Right atrium auricular region (tissue), 2 donors: ENCODE results near the gene PLP1. TPM values are rescaled to one million over a fixed set of nuclear protein-coding genes. Genes with fewer than 3 reads are reported as not detected.

ENCODE experiments used
- DNase-seq: peaks from one replicate; pipeline ENCODE4 v3.0.0-alpha.2; 2019; ENCODE audit warnings: low spot score
- H3K27ac ChIP-seq, 2 donors: fragments of 200-600 bp; sonication (generic); 1 replicate in 1 of 2; 2 replicates in 1 of 2; pipeline ENCODE4 v1.5.1; 2016 to 2019
- H3K27me3 ChIP-seq, 2 donors: fragments of 200-600 bp; sonication (generic); one replicate each; pipeline versions ENCODE4 v1.5.1 to v1.6.0; 2017 to 2019
- H3K36me3 ChIP-seq: fragments of 200-600 bp; sonication (generic); one replicate; pipeline ENCODE4 v1.5.1; 2016
- H3K4me1 ChIP-seq, 2 donors: fragments of 200-600 bp; sonication (generic); one replicate each; pipeline versions ENCODE4 v1.5.1 to v1.6.0; 2017 to 2019
- H3K4me3 ChIP-seq, 2 donors: fragments of 200-600 bp; sonication (generic); 1 replicate in 1 of 2; 2 replicates in 1 of 2; pipeline ENCODE4 v1.5.1; 2017 to 2019; ENCODE audit warnings: mild to moderate bottlenecking in 1 of 2, moderate library complexity in 1 of 2
- H3K9me3 ChIP-seq, 2 donors: fragments of 200-600 bp; sonication (generic); one replicate each; pipeline ENCODE4 v1.5.1; 2019
- total RNA-seq, 2 donors: library from RNA; depleted of rRNA; stranded (reverse); fragments of >200 nt; gene quantifications; one replicate each; pipeline ENCODE4 v1.1.0, GENCODE V29; 2016
- TF ChIP-seq, protein P1 (sequence below), 2 donors: fragments of 200-600 bp; sonication (generic); IDR thresholded peaks; one replicate each; pipeline ENCODE4 v1.5.1; 2019; ENCODE audit warnings: antibody characterized with exemption in 2 of 2

The PLP1 gene
- total RNA-seq, 2 donors from 2014 or later, result 10.6 to 11.9 TPM

DNA sequence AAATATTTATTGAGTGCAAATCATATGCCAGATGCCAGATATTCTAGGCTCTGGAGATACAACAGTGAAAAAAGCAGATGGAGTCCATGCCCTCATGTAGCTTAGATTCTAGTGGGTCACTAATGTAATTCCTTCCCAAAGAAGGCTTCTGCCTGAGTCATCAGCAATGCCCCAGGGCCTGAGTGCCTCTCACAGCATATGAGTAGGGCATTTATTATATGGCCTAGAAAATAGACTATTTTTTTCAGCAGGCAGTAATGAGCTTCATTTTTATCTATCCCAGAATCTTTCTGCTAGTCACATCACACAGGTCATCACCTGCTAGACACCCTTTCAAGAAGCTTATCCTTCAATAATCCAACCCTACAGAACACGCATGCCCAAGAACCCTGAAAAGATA lies 43.6 kb upstream of the PLP1 start:
- TF ChIP-seq, protein P1, sequence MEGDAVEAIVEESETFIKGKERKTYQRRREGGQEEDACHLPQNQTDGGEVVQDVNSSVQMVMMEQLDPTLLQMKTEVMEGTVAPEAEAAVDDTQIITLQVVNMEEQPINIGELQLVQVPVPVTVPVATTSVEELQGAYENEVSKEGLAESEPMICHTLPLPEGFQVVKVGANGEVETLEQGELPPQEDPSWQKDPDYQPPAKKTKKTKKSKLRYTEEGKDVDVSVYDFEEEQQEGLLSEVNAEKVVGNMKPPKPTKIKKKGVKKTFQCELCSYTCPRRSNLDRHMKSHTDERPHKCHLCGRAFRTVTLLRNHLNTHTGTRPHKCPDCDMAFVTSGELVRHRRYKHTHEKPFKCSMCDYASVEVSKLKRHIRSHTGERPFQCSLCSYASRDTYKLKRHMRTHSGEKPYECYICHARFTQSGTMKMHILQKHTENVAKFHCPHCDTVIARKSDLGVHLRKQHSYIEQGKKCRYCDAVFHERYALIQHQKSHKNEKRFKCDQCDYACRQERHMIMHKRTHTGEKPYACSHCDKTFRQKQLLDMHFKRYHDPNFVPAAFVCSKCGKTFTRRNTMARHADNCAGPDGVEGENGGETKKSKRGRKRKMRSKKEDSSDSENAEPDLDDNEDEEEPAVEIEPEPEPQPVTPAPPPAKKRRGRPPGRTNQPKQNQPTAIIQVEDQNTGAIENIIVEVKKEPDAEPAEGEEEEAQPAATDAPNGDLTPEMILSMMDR (IDR thresholded peaks at IDR 0.05), result no peak
- Histone ChIP-seq H3K36me3 (no peaks in the 10 kb centered on the region), H3K27me3 (no peaks in the 10 kb centered on the region)

DNA sequence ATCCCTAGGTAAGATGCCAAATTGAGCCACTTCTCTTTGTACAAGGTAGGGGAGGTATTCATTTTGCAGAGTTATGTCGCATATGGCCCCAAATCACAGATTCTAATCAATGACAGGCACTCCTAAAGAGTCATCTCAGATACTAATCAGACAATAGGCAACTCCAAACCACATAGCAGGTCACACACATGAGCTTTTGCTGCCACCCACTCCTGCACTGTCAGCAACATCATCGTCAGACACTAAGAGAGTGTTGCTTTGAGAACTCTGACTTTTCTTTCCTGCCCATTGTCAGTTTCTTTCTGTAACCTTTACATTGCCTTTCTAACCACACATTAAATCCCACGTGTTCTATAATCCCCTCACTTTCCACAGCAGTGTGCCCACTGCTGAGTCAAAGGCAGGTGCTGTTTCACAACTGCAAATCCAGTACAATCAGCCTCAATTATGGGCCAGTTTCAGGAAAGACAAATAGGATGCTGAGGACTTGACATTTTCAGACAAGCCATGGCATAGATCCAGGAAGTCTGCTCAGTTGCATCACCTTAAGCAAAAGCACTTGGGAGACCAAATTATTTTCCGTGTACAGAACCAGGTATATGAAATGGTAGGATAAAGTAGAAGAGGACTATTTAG lies 42.4 kb upstream of the PLP1 start:
- no peak for DNase-seq
- TF ChIP-seq, protein P1 (IDR thresholded peaks at IDR 0.05), result no peak
- H3K4me1 ChIP-seq, result peaks cover 0 to 6% of the 10 kb centered on the region in 2 donors
- H3K27ac ChIP-seq, result no peak overlapping the region
- H3K9me3 ChIP-seq, result no peaks in the 10 kb centered on the region
- H3K36me3 ChIP-seq, result no peaks in the 10 kb centered on the region
- H3K4me3 ChIP-seq, result no peak overlapping the region
- H3K27me3 ChIP-seq, result no peaks in the 10 kb centered on the region

More for the DNA sequence above, 43.6 kb upstream of the PLP1 start:
- Histone ChIP-seq H3K4me3 (no peak overlapping the region), H3K9me3 (no peaks in the 10 kb centered on the region), H3K27ac (no peak overlapping the region), H3K4me1 (peaks cover 0 to 6% of the 10 kb centered on the region in 2 donors)
- DNase-seq, result no peak

- no peaks in the 10 kb centered on the region for H3K4me1 ChIP-seq
- no peaks in the 10 kb centered on the region for H3K36me3 ChIP-seq
- H3K27ac ChIP-seq, result no peak overlapping the region
- no peak for DNase-seq
- H3K9me3 ChIP-seq, result no peaks in the 10 kb centered on the region
- TF ChIP-seq, protein P1 (IDR thresholded peaks at IDR 0.05), result no peak
- no peak overlapping the region for H3K4me3 ChIP-seq
- H3K27me3 ChIP-seq, result no peaks in the 10 kb centered on the region
Measured at GRCh38 chrX:103737696-103738095, 38.9 kb upstream of the PLP1 start.

- TF ChIP-seq, protein P1 (IDR thresholded peaks at IDR 0.05), result no peak
- H3K9me3 ChIP-seq, result no peaks in the 10 kb centered on the region
- H3K27me3 ChIP-seq, result no peaks in the 10 kb centered on the region
- no peak for DNase-seq
- no peaks in the 10 kb centered on the region for H3K36me3 ChIP-seq
- H3K4me3 ChIP-seq, result no peak overlapping the region
- no peaks in the 10 kb centered on the region for H3K4me1 ChIP-seq
- H3K27ac ChIP-seq, result no peak overlapping the region
Measured at GRCh38 chrX:103739421-103739820, 37.2 kb upstream of the PLP1 start.

GRCh38 chrX:103741879-103742278 lies 34.8 kb upstream of the PLP1 start:
- Histone ChIP-seq H3K4me3 (no peak overlapping the region), H3K9me3 (no peaks in the 10 kb centered on the region), H3K4me1 (no peaks in the 10 kb centered on the region), H3K36me3 (no peaks in the 10 kb centered on the region), H3K27ac (no peak overlapping the region), H3K27me3 (no peaks in the 10 kb centered on the region)
- TF ChIP-seq, protein P1 (IDR thresholded peaks at IDR 0.05), result no peak
- no peak for DNase-seq

DNA sequence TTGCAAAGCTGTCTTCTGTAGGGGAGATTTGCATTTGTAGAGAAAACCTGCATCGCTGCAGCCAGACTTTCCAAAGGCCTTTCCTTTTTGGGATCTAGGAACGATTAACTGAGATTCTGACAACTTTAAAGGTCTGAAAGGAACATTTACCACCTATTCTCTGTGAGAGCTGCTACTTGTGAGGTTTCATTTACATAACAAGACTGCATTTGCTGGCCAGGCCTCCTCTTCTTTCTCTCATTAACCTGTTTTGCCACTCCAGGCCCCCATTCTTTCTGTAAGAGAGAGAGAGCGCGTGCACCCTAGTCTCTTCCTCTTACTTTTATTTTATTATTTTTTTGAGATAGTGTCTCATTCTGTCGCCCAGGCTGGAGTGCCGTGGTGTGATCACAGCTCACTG lies 34.3 kb upstream of the PLP1 start:
- no peak for DNase-seq
- Histone ChIP-seq H3K36me3 (no peaks in the 10 kb centered on the region), H3K4me1 (no peaks in the 10 kb centered on the region), H3K9me3 (no peaks in the 10 kb centered on the region), H3K27me3 (no peaks in the 10 kb centered on the region), H3K4me3 (no peak overlapping the region), H3K27ac (no peak overlapping the region)
- TF ChIP-seq, protein P1 (IDR thresholded peaks at IDR 0.05), result no peak
